HG03175 (cell line): ENCODE results near the gene OPA1.
"Not testable (repeated sequence)": the region's sequence is repeated elsewhere in the genome, so short reads cannot be mapped to it uniquely, and the experiment has no call there.

Source experiments
- ATAC-seq: cut with Tn5 transposase; IDR thresholded peaks from one replicate; pipeline ENCODE4 v1.9.1; 2021; ENCODE audit warnings: mild to moderate bottlenecking, moderate library complexity; ENCODE audit not compliant: unreplicated experiment

Gene OPA1

DNA sequence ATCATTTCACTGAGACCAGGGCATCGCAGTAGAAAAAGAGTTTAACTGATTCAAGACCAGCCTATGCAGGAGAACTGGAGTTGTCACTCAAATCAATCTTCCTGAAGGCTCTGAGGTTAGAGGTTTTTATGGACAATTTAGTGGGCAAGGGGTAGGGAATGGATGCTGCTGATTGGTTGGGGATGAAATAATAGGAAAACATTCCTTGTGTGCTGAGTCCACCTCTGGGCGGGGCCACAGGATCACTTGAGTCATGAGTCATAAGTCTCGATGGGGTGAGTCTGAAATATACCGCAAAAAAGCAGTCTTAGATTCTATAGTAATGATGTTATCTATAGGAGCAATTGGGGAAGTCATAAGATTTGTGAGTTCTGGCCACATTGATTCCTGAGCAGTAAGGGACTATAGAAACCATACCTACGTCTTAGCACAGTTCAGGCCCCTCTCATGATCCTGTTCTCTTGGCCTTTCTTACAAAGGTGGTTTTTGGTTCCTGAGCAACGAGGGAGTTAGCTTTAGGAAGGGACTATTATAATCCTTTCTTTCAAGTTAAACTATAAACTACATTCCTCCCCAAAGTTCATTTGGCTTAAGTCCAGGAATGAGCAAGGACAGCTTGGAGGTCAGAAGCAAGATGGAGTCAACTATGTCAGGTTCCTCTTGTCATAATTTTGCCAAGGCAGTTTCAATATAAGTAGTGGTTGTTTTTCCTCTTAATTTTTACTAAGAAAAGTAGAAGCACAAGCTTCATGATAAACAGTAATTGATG is 2.7 kb upstream of the OPA1 start:
- no peak for ATAC-seq

DNA sequence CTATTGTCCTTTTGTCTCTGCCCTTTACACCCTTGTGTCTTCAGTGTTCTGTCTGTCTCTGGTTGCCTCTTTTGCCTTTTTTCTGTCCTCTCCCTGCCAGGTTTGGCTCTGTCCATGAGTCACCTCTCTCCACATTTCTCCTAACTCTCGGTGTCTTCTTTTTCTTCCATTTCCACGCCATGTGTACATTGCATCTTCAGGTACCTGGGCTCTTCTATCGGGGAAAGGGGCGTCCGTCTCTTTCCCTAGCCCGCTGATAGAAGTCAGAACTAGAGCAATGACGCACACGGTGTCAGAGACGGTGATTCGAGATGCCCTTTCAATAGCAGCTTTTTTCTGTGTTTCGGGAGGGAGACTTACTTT is 641 bp downstream of the OPA1 start:
- ATAC-seq = peak; percentile 29

DNA sequence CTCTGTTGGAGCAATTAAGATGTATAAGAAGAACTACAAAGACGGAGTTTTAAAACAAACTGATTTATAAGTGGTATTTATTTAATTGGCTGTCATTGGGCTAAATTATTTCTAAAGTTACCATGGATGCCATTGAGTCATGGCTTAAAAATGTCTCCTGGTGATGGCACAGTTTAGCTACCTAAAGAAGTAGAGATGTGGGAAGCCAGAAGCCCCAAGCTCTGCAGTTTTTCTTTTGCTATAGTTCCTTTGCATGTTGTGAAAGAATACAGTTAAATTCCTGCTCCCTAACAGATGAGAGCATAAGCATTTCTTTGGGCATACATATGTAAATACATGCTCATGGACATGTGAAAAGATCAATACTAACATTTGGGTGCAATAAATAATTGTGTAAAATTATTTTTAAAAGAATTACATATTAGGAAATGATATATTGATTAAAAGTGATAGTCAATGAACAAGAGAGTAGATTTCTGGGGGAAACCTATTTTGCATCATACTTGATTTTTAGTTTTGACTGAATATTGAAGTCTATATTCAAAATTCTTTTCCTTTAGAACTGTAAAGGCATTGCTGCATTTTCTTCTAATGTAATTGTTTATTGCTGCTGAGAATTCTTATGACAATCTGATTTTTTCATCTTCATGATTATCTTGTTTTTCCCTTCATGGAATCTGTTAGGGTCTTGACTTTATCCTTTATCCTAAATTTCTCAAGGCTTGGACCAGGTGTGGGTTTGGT is 2.1 kb downstream of the OPA1 start:
- no peak for ATAC-seq

DNA sequence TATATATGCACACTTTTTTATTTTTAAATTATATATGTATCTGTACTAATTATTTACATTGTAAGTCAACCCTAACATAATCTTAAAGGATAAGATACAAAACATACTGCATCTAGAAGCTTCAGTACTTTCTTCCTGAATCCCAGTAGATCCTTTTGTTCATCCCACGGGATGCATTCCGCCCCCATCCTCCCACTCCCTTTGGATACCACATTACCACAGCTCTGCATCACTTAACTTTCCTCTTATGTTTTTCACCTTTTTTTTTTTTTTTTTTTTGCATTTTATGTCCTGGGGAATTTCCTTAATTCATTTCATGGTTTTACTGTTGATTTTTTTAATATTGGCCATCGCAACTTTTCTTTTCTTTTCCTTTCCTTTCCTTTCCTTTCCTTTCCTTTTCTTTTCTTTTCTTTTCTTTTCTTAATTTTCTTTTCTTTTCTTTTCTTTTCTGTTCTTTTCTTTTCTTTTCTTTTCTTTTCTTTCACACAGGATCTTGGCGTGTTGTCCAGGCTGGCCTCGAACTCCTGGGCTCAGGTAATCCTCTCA is 3.0 kb downstream of the OPA1 start:
- ATAC-seq = no peak

DNA sequence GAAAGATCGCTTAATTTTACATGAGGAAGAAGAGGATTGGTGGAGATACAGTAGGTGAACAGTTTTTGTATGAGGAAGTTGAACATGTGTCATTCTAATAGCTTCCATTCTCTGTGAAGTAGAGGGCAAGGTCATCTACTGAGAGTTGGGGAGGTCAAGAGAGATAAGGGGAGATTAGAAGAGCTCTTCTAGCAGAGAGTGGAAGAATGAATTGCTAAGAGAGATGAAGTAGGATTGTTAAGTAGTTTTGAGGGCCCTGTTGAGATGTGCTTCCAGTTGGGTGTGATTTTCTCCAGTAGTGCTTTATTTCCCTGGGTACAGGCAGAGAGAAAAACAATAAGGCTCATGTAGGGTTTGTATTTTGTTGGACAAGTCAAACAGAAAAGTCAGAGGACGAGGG is 5.2 kb downstream of the OPA1 start:
- ATAC-seq = no peak

DNA sequence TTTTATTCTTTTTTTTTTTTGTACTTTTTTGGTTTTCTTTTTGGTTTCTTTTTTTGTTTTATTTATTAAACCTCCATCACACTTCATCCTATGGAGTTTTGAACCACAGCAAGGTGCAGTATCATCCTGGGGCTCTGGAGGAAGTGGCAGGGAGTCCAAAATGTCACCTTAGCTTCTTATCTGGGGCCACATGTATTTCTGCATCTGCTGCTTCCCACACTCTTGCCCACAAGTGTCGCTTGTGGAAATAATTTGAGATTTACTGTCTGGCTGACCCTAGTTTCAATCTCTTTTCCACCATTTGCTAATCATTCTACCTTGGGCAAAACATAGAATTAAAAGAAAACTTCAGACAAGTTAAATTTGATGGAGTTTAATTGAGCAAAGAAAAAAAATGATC is 6.4 kb downstream of the OPA1 start:
- ATAC-seq = no peak

DNA sequence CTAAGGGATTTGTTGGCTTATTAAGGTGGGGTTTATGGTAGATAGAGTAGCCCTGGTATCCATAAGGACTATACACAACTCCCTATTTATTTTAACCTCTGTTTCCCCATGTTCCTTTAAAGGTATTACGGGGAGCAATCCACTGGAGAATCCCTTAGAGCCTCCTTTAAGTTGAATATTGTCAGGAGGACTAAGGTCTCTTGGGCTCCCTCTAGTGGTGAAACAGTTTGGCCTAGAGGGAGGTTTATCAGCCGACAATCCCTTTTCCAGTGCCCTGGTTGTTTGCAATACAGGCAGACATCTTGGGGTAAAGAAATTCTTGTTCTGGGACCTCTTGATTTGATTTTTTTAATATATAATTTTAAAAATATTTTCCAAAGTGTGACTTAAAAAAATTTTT is 12.9 kb downstream of the OPA1 start:
- ATAC-seq = peak; percentile 62

DNA sequence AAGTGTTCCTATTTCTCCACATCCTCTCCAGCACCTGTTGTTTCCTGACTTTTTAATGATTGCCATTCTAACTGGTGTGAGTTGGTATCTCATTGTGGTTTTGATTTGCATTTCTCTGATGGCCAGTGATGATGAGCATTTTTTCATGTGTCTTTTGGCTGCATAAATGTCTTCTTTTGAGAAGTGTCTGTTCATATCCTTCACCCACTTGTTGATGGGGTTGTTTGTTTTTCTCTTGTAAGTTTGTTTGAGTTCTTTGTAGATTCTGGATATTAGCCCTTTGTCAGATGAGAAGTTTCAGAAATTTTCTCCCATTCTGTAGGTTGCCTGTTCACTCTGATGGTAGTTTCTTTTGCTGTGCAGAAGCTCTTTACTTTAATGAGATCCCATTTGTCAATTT is 13.9 kb downstream of the OPA1 start:
- ATAC-seq = not testable (repeated sequence)

DNA sequence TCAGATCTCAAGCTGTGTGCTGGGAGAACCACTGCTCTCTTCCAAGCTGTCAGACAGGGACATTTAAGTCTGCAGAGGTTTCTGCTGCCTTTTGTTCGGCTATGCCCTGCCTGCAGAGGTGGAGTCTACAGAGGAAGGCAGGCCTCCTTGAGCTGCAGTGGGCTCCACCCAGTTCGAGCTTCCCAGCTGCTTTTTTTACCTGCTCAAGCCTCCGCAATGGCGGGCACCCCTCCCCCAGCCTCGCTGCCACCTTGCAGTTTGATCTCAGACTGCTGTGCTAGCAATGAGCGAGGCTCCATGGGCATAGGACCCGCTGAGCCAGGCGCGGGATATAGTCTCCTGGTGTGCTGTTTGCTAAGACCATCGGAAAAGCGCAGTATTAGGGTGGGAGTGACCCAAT is 17.5 kb downstream of the OPA1 start:
- not testable (repeated sequence) for ATAC-seq

DNA sequence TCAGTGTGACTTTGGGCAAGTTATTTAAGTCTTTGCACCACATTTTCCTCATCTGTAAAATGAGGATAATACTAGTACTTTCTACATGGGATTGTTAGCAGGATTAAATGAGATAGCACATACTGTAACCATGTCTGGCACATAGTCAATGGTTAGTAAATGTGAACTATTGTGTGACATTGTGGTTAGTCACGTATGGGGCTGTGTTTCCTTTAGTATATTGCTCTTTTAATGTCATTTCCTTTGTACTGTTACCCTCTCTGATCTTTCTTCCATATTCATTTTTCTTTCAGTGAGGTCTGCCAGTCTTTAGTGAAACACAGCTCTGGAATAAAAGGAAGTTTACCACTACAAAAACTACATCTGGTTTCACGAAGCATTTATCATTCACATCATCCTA is 21.4 kb downstream of the OPA1 start:
- ATAC-seq = no peak

DNA sequence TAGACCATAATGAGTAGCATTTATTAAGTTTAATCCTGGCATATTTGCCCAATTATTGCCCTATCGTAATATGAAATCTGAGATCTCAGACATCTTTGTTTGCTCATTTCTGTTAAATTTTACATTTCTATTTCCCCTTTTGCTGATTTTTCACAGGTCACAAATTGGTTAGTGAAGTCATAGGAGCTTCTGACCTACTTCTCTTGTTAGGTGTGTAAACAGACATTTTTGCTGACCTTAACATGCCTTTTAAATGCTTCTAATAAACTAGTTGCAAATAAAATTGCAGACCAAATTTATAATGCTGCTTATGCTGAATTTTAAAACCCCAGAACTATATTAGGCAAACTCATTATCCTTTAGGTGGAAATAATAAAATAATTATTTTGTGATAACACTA is 24.6 kb downstream of the OPA1 start:
- ATAC-seq = no peak

DNA sequence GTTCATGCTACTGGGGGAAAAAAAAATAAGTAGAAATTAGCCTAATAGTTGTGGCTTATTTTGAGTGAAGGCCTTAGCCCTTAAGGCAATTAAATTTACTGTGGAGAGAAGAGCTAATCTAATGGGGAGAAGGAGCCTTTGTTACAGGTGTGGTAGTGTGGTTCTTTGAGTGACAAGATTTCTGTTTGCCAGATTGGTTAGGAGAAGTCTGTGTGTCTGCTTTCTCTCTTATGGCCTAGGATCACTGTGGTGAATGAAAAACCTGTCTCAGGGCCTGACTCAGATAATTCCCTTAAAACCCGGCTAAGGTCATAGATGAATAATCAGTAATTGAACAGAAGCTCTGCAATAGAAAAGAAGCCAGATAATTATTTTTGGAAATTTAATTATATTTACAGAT is 27.0 kb downstream of the OPA1 start:
- no peak for ATAC-seq

DNA sequence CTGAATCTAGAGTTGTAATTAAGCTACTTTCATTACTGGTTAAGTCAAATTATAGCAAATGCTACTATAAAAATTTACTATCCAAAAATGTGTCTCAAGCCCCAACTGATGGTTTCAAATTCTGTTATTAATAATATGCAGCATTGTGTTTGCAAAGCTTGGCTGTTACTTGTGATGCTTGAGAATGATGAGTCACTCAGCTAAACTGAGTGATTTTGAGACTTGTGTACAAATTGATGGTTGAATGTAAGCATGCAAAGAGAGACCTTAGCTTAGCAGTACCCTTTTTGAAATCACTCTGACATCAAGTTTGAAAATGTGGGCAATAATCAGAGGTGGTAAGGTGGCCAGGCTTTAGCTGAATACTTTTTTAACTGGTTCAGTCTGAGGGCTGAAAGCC is 27.6 kb downstream of the OPA1 start:
- ATAC-seq = peak; percentile 69

DNA sequence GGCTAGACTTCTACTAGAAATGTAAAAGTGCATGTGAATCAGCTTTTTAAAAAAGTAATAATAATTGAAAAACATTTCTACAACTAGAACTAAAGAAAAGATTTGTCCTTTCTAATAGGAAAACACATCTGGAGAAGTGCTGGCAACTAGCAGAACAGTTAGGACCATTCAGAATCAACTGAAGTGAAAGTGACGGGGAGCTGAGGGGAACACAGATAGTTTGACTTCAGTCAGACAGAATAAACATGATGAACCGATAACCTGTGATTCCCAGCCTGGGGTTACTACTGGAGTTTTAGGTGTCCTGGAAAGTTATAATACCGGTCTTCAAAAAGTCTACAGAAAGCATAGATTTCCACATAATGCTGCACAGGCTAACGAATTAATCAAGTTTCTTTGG is 28.1 kb downstream of the OPA1 start:
- no peak for ATAC-seq

DNA sequence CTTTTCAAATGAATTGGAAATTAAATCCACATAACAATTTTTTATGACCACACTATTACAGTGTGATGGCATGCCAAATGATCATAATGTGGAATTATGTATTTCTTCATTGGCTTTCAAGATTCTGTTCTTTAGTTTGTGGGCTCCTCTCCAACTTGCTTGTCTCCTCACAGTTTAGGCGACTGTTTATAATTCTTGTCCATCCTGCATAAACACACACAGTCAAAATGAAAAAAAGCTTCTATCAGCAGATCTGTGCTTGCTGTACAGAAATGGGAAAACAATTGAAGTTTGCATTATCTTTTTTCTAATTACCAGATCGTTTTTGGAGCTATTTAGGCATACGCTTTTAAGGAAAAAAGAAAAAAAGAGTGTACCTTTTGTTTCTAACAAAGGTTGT is 37.0 kb downstream of the OPA1 start:
- no peak for ATAC-seq

DNA sequence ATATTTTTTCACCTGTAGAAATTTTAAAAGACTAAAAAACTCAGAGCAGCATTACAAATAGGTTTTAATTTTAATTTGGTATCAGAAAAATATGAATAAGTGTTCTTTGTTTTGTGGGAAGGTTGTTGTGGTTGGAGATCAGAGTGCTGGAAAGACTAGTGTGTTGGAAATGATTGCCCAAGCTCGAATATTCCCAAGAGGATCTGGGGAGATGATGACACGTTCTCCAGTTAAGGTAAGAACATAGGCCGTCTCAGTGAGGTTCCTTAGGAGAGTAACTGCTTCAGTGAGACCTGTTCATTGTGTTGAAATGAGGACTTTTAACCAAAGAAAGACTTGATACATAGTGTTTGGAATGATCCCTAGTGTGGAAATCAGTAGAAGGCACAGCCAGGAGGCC is 44.8 kb downstream of the OPA1 start:
- no peak for ATAC-seq

DNA sequence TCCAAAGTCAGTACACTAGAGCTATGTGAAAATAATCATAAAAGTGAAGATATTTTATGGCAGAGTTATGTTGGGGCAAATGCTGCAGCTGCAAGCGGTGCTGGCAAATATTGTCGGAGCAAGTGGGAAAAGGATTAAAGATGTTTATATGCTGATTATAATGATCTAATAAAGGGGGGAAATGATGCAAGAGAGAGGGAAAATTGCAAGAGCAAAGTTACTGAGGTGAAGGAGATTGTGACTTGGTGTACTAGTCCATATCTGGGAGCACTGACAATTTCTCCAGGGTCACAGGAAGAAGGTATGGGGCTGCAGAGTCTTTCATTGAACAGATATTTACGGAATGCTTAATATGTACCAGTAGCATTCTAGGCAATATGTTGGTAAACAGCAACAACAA is 45.8 kb downstream of the OPA1 start:
- no peak for ATAC-seq

DNA sequence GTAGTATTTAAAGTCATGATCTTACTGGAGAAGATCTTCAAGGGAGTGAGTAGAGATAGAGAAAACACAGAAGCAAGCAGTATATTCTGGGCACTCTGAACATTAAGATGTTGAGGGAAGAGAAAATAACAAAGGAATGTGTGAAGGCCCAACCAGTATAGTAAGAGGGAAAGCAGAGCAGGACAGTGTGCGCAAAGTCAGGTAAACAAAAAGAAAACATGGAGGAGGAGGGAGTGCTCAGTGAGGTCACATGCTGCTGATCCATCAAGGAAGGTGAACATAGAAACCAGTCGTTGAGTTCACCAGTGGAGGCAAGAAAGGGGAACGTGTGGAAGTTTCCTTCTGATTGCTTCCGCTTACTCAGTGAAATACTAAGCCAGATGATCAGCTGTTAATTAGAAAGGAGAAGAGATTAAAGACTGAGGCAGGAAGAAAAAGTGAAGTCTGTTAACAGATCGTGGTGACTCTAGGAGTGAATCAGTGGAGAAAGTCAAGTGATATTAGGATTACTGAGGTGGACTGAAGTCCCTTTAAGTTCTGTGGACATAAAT is 47.2 kb downstream of the OPA1 start:
- no peak for ATAC-seq

DNA sequence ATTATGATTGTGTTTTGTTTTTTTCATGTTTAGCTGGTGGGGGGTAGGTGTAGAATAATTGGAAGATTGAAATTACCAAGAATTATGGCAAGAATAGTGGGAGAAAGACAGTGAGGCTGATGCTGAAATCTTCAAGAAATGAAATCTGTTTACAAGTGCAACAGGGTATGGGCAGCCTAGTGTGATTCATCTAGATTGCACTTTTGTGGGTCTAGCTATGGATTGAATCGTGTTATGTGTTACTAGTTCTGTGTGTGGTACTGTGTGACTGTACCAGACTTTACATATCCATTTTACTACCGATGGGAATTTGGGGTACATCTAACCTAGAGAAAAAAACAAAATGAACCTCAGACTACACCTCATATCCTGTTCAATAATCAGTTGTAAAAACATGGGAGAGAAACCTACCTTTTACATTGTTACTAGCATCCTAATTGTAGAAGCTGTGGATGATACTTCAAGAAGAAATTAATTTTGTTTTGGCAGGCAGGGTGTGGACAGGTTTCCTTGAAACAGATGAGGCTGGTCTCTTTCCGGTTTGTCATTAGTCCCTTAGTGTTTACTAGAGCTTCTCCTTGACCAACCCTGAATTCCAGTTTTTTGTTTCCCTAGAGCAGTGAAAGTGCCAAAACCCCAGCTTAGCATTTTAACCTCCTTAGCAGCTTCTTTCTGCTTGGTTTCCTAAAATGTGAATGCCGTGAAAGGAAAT is 47.9 kb downstream of the OPA1 start:
- no peak for ATAC-seq

DNA sequence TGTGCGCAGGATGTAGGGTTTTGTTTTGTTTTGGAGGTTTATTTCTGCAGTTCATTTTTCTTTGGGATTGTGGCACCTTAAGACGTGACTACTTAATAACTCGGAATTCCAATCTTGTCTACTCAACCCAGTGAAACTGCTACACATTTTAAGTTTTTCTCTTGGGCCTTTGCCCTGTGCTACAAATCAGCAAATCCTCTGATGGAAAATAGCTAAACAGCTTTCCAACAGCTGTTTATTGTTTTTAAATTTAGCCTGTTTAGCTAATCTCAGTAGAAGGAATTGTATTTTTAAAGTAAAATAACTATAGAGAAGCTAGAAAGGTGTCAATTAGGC is 48.4 kb downstream of the OPA1 start:
- no peak for ATAC-seq

DNA sequence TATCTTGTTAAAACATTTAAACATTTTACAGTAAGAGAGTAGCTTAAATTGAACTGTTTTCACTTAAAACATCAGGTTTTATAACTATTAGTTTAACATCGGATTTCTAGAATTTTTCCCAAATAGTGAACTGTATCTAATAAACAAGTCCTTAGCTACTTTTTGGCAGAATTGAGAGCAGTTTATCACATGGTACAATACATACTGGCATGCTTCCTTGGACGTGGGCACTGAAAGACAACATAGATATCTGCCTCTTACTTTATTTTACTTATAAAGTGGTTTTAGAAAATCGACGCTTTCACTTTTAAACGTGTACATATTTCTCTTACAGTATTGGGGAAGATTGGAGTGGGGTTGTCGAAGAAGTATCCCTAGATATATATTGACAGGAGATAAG is 52.8 kb downstream of the OPA1 start:
- no peak for ATAC-seq
